ENCODE measurements around the gene FAM241A. TPM values are rescaled to one million over a fixed set of nuclear protein-coding genes. Genes with fewer than 3 reads are reported as not detected.
A peak's percentile ranks its signal among the peaks of the same experiment; 100 is the strongest.

FAM241A gene
- total and polyA plus RNA-seq, 4 donors = 2.7 to 4.2 (median 2.9) TPM

- H3K9me3 ChIP-seq (ENCODE audit: control insufficient read depth in 4 of 4, insufficient read depth in 3 of 4, low read length in 3 of 4) = no peaks in the 10 kb centered on the region
- WGBS, 2 donors = 94 to 95% methylated on average over 8 of the region's 8 CpGs
- H3K36me3 ChIP-seq (ENCODE audit: control insufficient read depth in 4 of 4, insufficient read depth in 4 of 4, low read length in 4 of 4) = peaks cover 0 to 8% (median under 1%) of the 10 kb centered on the region in 4 donors
- H3K4me1 ChIP-seq (ENCODE audit: control insufficient read depth in 5 of 5, insufficient read depth in 5 of 5, low read length in 5 of 5) = no peaks in the 10 kb centered on the region
- DNase-seq (no peak), ATAC-seq (ENCODE audit: insufficient read depth, low FRiP score) (no peak)
- no peak overlapping the region for H3K4me3 ChIP-seq
- H3K9ac ChIP-seq (ENCODE audit: insufficient read depth in 1 of 2, low read length in 2 of 2) = no peak overlapping the region
- TF ChIP-seq CTCF (IDR thresholded peaks at IDR 0.05; ENCODE audit: control extremely low read depth, extremely low read depth) = no peak
- H3K27ac ChIP-seq (ENCODE audit: low read depth in 1 of 2, low read length in 1 of 2) = no peak overlapping the region
- no peaks in the 10 kb centered on the region for H3K27me3 ChIP-seq (ENCODE audit: control insufficient read depth in 3 of 3, insufficient read depth in 3 of 3, low read length in 2 of 3)
Measured at GRCh38 chr4:112190684-112191083, 45.4 kb downstream of the FAM241A start.

- Histone ChIP-seq H3K9me3 (ENCODE audit: control insufficient read depth in 4 of 4, insufficient read depth in 3 of 4, low read length in 3 of 4) (no peaks in the 10 kb centered on the region), H3K9ac (ENCODE audit: insufficient read depth in 1 of 2, low read length in 2 of 2) (no peak overlapping the region), H3K4me1 (ENCODE audit: control insufficient read depth in 5 of 5, insufficient read depth in 5 of 5, low read length in 5 of 5) (no peaks in the 10 kb centered on the region), H3K27me3 (ENCODE audit: control insufficient read depth in 3 of 3, insufficient read depth in 3 of 3, low read length in 2 of 3) (no peaks in the 10 kb centered on the region), H3K27ac (ENCODE audit: low read depth in 1 of 2, low read length in 1 of 2) (no peak overlapping the region), H3K4me3 (no peak overlapping the region), H3K36me3 (ENCODE audit: control insufficient read depth in 4 of 4, insufficient read depth in 4 of 4, low read length in 4 of 4) (no peaks in the 10 kb centered on the region)
- ATAC-seq (ENCODE audit: insufficient read depth, low FRiP score) = no peak
- TF ChIP-seq CTCF (IDR thresholded peaks at IDR 0.05; ENCODE audit: control extremely low read depth, extremely low read depth) = no peak
- 67 to 90% methylated on average over 1 of the region's 1 CpG for WGBS, 2 donors
- peak in 2 of 3 donors; percentile 11 to 30 for DNase-seq
Measured at GRCh38 chr4:112196461-112196860, 51.2 kb downstream of the FAM241A start.

- Histone ChIP-seq H3K27ac (ENCODE audit: low read depth in 1 of 2, low read length in 1 of 2) (no peak overlapping the region), H3K9me3 (ENCODE audit: control insufficient read depth in 4 of 4, insufficient read depth in 3 of 4, low read length in 3 of 4) (no peaks in the 10 kb centered on the region), H3K4me3 (no peak overlapping the region), H3K4me1 (ENCODE audit: control insufficient read depth in 5 of 5, insufficient read depth in 5 of 5, low read length in 5 of 5) (no peaks in the 10 kb centered on the region), H3K9ac (ENCODE audit: insufficient read depth in 1 of 2, low read length in 2 of 2) (no peak overlapping the region), H3K36me3 (ENCODE audit: control insufficient read depth in 4 of 4, insufficient read depth in 4 of 4, low read length in 4 of 4) (no peaks in the 10 kb centered on the region), H3K27me3 (ENCODE audit: control insufficient read depth in 3 of 3, insufficient read depth in 3 of 3, low read length in 2 of 3) (no peaks in the 10 kb centered on the region)
- DNase-seq (no peak), ATAC-seq (ENCODE audit: insufficient read depth, low FRiP score) (no peak)
- 82 to 86% methylated on average over 1 of the region's 1 CpG for WGBS, 2 donors
- no peak for TF ChIP-seq CTCF (IDR thresholded peaks at IDR 0.05; ENCODE audit: control extremely low read depth, extremely low read depth)
Measured at GRCh38 chr4:112199041-112199440, 53.8 kb downstream of the FAM241A start.

- no peaks in the 10 kb centered on the region for H3K9me3 ChIP-seq (ENCODE audit: control insufficient read depth in 4 of 4, insufficient read depth in 3 of 4, low read length in 3 of 4)
- TF ChIP-seq CTCF (IDR thresholded peaks at IDR 0.05; ENCODE audit: control extremely low read depth, extremely low read depth) = no peak
- H3K27ac ChIP-seq (ENCODE audit: low read depth in 1 of 2, low read length in 1 of 2) = no peak overlapping the region
- no peaks in the 10 kb centered on the region for H3K27me3 ChIP-seq (ENCODE audit: control insufficient read depth in 3 of 3, insufficient read depth in 3 of 3, low read length in 2 of 3)
- no peak for DNase-seq
- ATAC-seq (ENCODE audit: insufficient read depth, low FRiP score) = no peak
- no peak overlapping the region for H3K4me3 ChIP-seq
- no peaks in the 10 kb centered on the region for H3K36me3 ChIP-seq (ENCODE audit: control insufficient read depth in 4 of 4, insufficient read depth in 4 of 4, low read length in 4 of 4)
- WGBS, 2 donors = 81 to 89% methylated on average over 4 of the region's 4 CpGs
- H3K9ac ChIP-seq (ENCODE audit: insufficient read depth in 1 of 2, low read length in 2 of 2) = no peak overlapping the region
- no peaks in the 10 kb centered on the region for H3K4me1 ChIP-seq (ENCODE audit: control insufficient read depth in 5 of 5, insufficient read depth in 5 of 5, low read length in 5 of 5)
Measured at GRCh38 chr4:112201915-112202505, 56.8 kb downstream of the FAM241A start.

Data from lung (tissue), 12 donors.